ENCODE results near the gene SLIT3. TPM values are rescaled to one million over a fixed set of nuclear protein-coding genes. Genes with fewer than 3 reads are reported as not detected.

The SLIT3 gene
- total RNA-seq, 2 donors from 2014 or later = 67.1 to 140 TPM

GRCh38 chr5:168772316-168772961, 528.5 kb downstream of the SLIT3 start:
- DNase-seq (ENCODE audit: low spot score) = no peak
- intact Hi-C loops (cut with DNase I) = no loop called here

GRCh38 chr5:168771678-168772077, 529.3 kb downstream of the SLIT3 start:
- intact Hi-C loops (cut with DNase I) = no loop called here
- no peak for DNase-seq (ENCODE audit: low spot score)

DNA sequence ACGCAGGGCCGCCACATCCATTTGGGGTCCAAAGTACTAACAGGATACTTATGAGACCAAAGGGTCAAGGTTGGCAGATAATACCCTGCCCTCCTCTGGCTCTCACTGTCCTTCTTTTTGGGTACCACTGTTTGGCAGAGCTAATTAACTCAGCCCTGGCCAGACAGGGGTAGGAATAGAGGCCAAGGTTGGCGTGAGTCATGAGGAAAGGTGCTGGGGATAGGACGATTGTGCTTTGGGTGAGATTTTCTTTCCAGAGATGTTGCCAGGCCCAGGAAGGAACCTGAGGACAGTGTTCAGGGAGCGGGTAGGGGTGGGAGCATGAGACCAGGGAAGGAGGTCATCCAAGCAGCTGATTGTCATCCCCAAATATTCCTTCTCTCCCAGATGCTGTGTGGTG, 529.9 kb downstream of the SLIT3 start:
- intact Hi-C loops (cut with DNase I) = no loop called here
- no peak for DNase-seq (ENCODE audit: low spot score)

- no peak for DNase-seq (ENCODE audit: low spot score)
- intact Hi-C loops (cut with DNase I) = no loop called here
Measured at GRCh38 chr5:168770036-168770498, 530.9 kb downstream of the SLIT3 start.

GRCh38 chr5:168768172-168768571, 532.8 kb downstream of the SLIT3 start:
- no peak for DNase-seq (ENCODE audit: low spot score)
- intact Hi-C loops (cut with DNase I) = no loop called here

- intact Hi-C loops (cut with DNase I) = no loop called here
- DNase-seq (ENCODE audit: low spot score) = no peak
Measured at GRCh38 chr5:168766426-168766700, 534.6 kb downstream of the SLIT3 start.

DNA sequence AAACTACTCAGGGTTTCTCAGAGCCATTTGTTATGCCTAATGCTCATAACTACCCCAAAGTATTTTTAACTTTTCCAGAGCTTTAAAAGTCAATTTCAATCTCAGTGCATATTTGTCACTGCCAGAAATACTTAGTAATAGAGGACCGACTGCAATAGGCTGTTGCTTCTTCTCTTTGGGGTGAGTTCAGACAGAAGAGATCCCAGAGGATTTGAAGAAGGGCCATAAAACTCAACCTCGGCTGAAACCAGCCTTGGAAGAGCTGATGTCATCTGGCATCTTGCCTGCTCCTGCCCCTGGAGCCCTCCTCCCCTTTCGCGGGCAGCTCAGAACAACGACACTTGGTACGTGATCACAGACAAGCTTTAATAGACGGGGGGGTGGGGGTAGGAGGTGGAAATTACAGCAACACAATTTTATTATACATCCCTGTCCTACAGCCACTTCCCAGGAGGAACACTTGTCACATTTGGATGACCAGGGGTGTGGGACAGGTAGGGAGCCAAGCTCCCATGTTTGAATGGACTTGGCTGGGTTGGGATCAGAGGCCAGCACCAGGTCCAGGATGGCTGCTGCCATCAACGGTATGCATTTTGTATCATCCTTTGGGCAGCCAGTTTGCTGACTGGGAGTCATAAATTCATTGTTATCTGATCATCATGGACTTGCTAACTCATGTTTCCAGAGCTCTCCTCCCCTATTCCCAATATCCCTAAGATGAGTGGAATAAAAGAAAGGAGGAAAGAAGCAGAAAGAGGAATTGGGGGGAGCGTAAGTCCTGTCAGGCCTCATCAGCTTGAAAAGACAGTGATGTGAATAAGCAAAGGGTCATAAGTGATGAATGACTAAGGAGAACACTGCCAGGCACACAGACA, 535.2 kb downstream of the SLIT3 start:
- intact Hi-C loops (cut with DNase I) = no loop called here
- peak; percentile 92 for DNase-seq (ENCODE audit: low spot score)

DNA sequence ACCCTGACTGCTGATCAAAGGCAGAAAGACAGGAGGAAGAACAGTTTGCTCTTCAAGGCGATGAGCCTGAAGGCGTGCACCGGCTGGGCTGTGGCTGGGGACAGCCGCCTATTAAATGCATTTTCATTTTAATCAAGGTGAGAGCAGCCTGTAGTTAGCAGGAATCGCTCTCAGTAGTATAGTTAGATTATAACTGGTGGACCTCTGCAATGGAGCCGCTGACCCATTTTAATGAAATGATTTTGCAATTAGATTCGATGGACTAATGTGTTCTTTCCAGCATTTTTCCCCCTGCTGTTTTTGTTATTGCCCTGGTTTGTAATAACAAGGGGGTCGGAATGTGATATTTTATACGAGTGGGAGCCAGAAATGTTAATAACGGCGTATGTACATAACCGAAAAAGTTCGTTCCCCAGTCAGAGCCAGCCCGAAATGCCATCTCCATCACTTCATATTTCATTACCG, 535.8 kb downstream of the SLIT3 start:
- DNase-seq (ENCODE audit: low spot score) = no peak
- intact Hi-C loops (cut with DNase I) = no loop called here

GRCh38 chr5:168756453-168757391, 544.2 kb downstream of the SLIT3 start:
- intact Hi-C loops (cut with DNase I) = no loop called here

DNA sequence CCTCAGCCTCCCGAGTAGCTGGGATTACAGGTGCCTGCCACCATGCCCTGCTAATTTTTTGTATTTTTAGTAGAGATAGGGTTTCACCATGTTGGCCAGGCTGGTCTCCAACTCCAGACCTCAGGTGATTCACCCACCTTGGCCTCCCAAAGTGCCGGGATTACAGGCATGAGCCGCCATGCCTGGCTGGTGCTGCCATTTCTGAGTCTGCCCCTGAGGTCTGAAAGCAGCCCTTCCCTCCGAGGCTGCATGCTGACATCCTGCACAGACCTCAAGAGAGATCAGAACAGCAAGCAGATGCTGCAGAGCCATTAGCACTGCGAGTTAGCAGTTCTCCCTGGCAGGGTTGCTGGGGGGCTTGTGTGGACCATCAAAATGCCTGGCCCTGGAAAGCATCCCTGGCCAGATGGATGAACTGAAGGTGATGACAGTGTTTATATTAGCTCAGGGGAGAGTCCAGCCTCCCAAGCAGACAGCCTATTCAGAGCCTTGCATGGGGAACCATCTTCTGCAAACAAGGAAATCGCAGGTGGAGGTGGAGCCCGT, 545.3 kb downstream of the SLIT3 start:
- no peak for DNase-seq (ENCODE audit: low spot score)
- intact Hi-C loops (cut with DNase I) = no loop called here

More at GRCh38 chr5:168756453-168757391, 544.2 kb downstream of the SLIT3 start:
- no peak for DNase-seq (ENCODE audit: low spot score)

GRCh38 chr5:168753691-168754254, 547.2 kb downstream of the SLIT3 start:
- DNase-seq (ENCODE audit: low spot score) = no peak
- intact Hi-C loops (cut with DNase I) = no loop called here

DNA sequence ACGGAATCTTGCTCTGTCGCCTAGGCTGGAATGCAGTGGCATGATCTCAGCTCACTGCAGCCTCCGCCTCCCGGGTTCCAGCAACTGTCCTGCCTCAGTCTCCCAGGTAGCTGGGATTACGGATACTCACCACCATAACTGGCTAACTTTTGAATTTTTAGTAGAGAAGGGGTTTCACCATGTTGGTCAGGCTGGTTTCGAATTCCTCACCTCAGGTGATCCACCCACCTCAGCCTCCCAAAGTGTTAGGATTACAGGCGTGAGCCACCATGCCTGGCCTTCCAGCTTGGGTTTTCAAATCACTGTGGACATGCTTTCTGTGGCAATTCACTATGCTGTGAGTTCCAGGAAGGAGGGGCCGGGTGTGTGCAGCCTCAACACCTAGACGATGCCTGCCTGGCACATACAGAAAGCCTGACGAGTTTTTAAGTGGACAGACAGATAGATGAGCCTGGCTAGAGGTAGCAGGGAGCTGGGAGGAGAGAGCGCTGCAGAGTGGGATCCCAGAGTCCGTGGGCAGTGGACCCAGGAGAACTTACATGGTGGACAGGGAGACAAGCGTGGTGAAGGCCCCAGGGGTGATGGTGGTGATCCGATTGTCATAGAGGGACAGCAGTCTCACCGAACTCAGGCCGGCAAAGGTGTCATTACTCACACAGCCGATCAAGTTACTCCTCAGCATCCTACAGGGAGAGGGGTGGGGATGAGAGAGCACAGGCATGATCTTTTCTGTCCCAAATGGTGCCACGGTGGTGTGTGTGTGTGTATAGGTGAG, 548.3 kb downstream of the SLIT3 start:
- intact Hi-C loops (cut with DNase I) = no loop called here
- DNase-seq (ENCODE audit: low spot score) = no peak

DNA sequence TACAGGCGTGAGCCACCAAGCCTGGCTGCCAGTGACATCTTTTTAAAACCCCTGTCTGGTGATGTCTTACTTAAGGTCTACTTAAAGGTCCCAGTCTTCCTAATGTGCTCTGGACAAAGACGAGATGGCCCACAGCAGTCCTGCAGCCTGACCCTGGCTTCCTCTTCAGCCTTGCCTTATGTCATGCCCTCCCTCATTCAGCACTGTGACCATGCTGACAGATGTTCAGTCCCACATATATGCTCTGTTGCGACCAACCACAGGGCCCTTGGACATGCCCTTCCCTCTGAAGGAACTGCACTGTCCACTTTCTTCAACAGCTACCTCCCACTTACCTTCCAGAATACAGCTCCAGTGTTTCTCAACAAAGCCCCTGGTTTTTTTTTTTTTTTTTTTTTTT, 548.9 kb downstream of the SLIT3 start:
- intact Hi-C loops (cut with DNase I) = no loop called here
- no peak for DNase-seq (ENCODE audit: low spot score)

GRCh38 chr5:168750926-168751325, 550.0 kb downstream of the SLIT3 start:
- DNase-seq (ENCODE audit: low spot score) = no peak
- intact Hi-C loops (cut with DNase I) = no loop called here

- intact Hi-C loops (cut with DNase I) = loop anchor here in 1 of 2 donors (5.0 kb wide), 1 partner anchor 992 kb away; no protein-coding TSS in a partner anchor
- no peak for DNase-seq (ENCODE audit: low spot score)
Measured at GRCh38 chr5:168749391-168750100, 551.4 kb downstream of the SLIT3 start.

- intact Hi-C loops (cut with DNase I) = loop anchor here in 1 of 2 donors (5.0 kb wide), 1 partner anchor 991 kb away; no protein-coding TSS in a partner anchor
- no peak for DNase-seq (ENCODE audit: low spot score)
Measured at GRCh38 chr5:168747987-168748777, 552.8 kb downstream of the SLIT3 start.
